ENCODE data around the gene BRD4. TPM values are rescaled to one million over a fixed set of nuclear protein-coding genes. Genes with fewer than 3 reads are reported as not detected.

BRD4 gene
- total RNA-seq, 1 experiment from 2014 or later = 144 TPM

DNA sequence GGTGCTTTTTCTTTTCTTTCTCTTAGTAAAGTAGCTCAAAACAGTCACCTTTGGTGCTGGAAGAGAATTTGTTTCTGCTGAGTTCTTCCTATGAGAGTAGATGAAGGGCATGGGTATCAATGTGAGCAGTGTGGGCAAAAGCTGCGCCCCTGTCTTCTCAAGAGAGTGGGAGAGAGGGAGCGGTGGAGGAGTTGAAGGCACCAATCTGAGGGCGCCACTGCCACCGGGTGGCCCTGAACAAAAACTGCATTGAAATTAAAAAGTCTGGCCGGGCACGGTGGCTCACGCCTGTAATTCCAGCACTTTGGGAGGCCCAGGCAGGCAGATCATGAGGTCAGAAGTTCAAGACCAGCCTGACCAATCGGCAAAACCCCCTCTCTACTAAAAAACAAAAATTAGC is 71.4 kb downstream of the BRD4 start:
- H2BK12ac ChIP-seq (ENCODE audit: insufficient read length, low read depth, low read length) = no peak overlapping the region
- peaks cover 43 to 94% (median 93%) of the 10 kb centered on the region in 3 experiments; a peak in 6 of 7 replicates for H3K36me3 Mint-ChIP-seq (ENCODE audit: insufficient read depth in 1 of 3, low read depth in 3 of 3)

More for the DNA sequence above, 71.4 kb downstream of the BRD4 start:
- Histone ChIP-seq H3K18ac (ENCODE audit: insufficient read length, low read depth, low read length) (no peak overlapping the region), H4K91ac (ENCODE audit: insufficient read length, low read depth, low read length) (no peak overlapping the region), H2BK120ac (ENCODE audit: low read depth, low read length, poor library complexity, severe bottlenecking) (no peak overlapping the region), H2AK5ac (ENCODE audit: insufficient read length, low read length) (no peak overlapping the region), H3K79me2 (ENCODE audit: insufficient read depth, low read length) (peaks cover 3% of the 10 kb centered on the region; the same call in 1 of the 2 replicates), H3K4me2 (ENCODE audit: insufficient read depth, insufficient read length, low read length) (no peak overlapping the region), H3K9me3 (ENCODE audit: control insufficient read depth, low read depth, low read length) (no peaks in the 10 kb centered on the region), H3K4me1 (ENCODE audit: insufficient read depth, low read length) (no peaks in the 10 kb centered on the region), H3K4ac (ENCODE audit: low read depth, low read length) (no peak overlapping the region), H3K9ac (ENCODE audit: extremely low read depth, insufficient read length, low read length) (no peak overlapping the region), H4K20me1 (ENCODE audit: control insufficient read depth, insufficient read depth, insufficient read length) (no peaks in the 10 kb centered on the region), H3K23ac (ENCODE audit: insufficient read length, low read depth, low read length) (no peak overlapping the region), H3K79me1 (ENCODE audit: insufficient read depth, low read depth, low read length, poor library complexity, severe bottlenecking) (no peaks in the 10 kb centered on the region), H3K14ac (ENCODE audit: insufficient read depth, low read length) (no peak overlapping the region), H3K27me3 (ENCODE audit: insufficient read depth, low read length) (no peaks in the 10 kb centered on the region), H2BK15ac (ENCODE audit: low read depth, low read length) (no peak overlapping the region), H2BK20ac (ENCODE audit: low read depth, low read length, poor library complexity, severe bottlenecking) (no peak overlapping the region), H3T11ph (ENCODE audit: low read length) (no peak overlapping the region), H4K8ac (replicated peaks; ENCODE audit: insufficient read length, low read depth, low read length) (no peak overlapping the region), H2AFZ (ENCODE audit: low read length) (no peak overlapping the region), H3K27ac (ENCODE audit: insufficient read length, low read depth, low read length) (no peak overlapping the region), H2BK5ac (ENCODE audit: insufficient read length, low read length) (no peak overlapping the region), H3K56ac (ENCODE audit: insufficient read length, low read depth, low read length) (no peak overlapping the region), H4K5ac (ENCODE audit: insufficient read length, low read depth, low read length) (no peak overlapping the region), H3K23me2 (ENCODE audit: insufficient read length, low read depth, low read length, poor library complexity, severe bottlenecking) (no peaks in the 10 kb centered on the region)
- no peak overlapping the region for H3K4me3 Mint-ChIP-seq
- H3K4me1 Mint-ChIP-seq = no peaks in the 10 kb centered on the region
- DNase-seq = no peak
- no CpG with 5 or more reads among the region's 8 CpGs for WGBS (ENCODE audit: extremely low coverage, insufficient read length, low lambda C conversion rate)
- H3K9me3 Mint-ChIP-seq = no peaks in the 10 kb centered on the region
- H3K27me3 Mint-ChIP-seq (ENCODE audit: low read depth) = no peaks in the 10 kb centered on the region
- TF ChIP-seq, protein P1, sequence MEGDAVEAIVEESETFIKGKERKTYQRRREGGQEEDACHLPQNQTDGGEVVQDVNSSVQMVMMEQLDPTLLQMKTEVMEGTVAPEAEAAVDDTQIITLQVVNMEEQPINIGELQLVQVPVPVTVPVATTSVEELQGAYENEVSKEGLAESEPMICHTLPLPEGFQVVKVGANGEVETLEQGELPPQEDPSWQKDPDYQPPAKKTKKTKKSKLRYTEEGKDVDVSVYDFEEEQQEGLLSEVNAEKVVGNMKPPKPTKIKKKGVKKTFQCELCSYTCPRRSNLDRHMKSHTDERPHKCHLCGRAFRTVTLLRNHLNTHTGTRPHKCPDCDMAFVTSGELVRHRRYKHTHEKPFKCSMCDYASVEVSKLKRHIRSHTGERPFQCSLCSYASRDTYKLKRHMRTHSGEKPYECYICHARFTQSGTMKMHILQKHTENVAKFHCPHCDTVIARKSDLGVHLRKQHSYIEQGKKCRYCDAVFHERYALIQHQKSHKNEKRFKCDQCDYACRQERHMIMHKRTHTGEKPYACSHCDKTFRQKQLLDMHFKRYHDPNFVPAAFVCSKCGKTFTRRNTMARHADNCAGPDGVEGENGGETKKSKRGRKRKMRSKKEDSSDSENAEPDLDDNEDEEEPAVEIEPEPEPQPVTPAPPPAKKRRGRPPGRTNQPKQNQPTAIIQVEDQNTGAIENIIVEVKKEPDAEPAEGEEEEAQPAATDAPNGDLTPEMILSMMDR (conservative IDR thresholded peaks at IDR 0.05) = peak; percentile 44; the same call in 2 of the 3 replicates
- H3K27ac Mint-ChIP-seq = 0 out of 7 replicates have a peak overlapping the region, but pooled peaks of 1 of the 3 experiments have one; percentile 15
